ENCODE results near the gene MED23.

The MED23 gene

DNA sequence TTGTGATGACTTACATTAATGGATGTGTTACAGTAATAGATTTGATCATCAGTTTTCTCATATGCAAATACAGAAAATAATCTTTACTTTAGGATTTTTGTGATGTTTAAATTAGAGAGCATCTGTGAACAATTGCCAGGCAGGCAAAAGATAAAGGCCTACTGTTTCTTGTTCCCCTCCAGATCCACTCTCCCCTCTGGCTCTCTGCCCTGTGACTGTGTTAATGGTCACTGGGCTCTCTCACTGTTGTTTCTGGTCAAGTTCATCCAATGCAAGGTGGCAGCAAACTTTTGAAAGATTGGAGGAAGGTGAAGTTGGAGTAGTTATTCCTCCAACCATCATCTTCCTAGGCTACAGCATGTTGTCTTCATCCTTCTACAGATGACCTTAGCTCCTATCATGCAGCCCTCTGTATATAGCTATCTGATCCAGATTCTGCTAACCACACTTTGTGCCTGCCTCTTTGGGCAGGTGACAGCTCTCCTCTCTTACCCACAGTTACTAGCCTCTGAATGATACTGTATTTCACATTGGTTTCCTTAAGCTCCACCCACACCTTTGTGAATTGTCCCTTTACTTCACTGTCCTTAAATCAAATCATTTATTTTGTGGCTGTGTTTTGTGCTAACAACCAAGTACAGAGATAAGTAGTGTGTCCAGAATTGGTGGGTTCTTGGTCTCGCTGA lies 103.9 kb downstream of the MED23 start:
- DNase-seq (ENCODE audit: insufficient read length, low spot score) (no peak), FAIRE-seq (no peak)

All from HTR-8/SVneo (cell line).